HG03354 (cell line): ENCODE results near the gene OMD.

Experiments
- ATAC-seq: cut with Tn5 transposase; IDR thresholded peaks from one replicate; pipeline ENCODE4 v1.9.1; 2021; ENCODE audit warnings: mild to moderate bottlenecking; ENCODE audit not compliant: unreplicated experiment, poor library complexity, severe bottlenecking

Gene OMD, protein sequence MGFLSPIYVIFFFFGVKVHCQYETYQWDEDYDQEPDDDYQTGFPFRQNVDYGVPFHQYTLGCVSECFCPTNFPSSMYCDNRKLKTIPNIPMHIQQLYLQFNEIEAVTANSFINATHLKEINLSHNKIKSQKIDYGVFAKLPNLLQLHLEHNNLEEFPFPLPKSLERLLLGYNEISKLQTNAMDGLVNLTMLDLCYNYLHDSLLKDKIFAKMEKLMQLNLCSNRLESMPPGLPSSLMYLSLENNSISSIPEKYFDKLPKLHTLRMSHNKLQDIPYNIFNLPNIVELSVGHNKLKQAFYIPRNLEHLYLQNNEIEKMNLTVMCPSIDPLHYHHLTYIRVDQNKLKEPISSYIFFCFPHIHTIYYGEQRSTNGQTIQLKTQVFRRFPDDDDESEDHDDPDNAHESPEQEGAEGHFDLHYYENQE

DNA sequence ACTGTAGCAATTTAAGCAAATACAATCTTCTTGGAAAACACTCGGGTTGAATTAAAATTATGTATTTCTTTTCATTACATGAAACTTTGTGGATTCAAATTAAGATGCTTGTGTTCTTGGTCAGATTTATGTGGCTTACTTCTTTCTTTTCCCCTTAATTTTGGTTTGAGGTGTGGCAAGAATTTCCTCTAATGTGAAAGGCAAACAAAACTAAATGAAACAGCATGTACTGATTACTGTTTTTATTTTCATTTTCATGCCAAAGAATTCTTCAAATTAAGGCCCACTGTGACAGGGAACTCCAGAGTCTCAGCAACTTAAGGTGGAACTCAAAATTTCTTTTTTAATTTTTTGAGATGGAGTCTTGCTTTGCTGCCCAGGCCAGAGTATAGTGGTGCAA is at the start of gene OMD:
TSS of gene OMD (minus strand) at position 132 of the 400 bp plus-strand sequence. CDS start 6,913 bp downstream, outside the sequence.
- ATAC-seq: no peak

DNA sequence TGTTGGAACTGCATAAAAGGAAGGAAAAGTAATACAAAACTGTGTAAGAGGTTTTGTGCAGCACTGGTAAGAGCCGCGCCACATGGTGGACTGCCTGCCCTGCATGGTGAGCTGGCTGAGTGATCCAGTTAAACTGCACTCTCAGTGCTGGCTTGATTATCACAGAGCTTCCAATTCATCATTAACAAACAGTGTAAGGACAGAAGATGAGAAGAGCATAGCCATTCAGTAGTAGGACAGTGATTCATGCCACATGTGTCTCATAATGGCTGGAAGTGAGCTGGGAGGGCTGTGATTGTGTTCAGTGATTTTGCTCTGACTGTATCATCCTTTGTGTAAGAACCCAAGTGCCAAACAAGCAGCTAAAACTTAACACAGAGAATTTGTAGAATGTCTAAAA is 43.9 kb upstream of the OMD start:
- ATAC-seq: no peak

DNA sequence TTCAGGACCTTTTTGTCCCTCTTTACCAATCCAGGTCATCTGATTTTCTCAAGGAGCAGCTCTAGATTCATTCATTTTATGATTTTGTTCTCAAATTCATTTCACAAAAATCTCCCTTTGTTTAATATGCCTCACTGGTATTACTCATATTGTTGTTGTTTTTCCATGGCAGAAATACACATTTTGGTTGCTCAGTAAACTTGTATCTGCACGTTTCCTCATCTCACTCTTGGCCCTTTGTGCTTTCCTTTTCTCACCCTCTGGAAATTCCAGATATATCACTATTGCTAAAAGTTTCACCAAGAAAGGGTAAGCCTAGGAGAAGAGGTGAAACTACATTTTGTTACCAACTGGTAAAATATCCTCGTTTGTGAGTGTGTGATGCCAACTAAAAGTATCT is 43.2 kb upstream of the OMD start:
- no peak for ATAC-seq

DNA sequence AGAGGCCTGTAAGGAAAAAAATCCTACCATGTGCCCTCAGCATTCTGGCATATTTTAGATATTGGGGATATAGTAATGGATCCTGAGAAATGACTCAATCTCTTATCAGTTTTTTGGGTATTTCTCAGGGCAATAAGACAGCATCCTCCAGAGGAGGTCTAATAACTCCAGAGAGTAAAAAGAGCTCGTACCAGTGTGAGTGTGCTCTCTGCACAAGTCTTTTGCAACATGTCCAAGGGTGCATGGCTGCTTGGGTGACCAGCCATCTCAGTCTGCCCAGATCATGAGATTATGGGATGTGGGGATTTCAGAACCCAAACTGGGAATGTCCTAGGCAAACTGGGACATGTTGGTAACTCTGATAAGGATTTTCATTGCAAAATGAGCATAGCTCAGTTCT is 42.8 kb upstream of the OMD start:
- ATAC-seq: no peak

DNA sequence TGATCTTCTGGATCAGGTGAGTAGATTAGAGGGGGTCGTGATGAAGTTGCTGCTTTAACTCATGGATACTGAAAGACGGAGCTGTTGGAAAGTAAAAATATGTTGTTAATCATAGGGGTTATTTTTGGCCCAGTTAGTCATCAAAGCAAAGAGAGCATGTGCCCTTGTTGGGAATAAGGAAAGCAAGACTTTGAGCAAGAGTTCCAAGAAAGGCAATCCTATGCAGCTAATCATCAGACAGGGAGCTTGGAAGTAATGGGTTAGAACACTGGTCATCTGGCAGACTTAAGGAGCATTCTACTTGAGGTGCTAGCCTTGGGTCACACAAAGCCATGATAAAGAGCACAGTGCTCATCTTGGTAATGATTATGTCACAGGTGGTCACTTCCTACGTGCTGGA is 39.7 kb upstream of the OMD start:
- ATAC-seq: no peak

DNA sequence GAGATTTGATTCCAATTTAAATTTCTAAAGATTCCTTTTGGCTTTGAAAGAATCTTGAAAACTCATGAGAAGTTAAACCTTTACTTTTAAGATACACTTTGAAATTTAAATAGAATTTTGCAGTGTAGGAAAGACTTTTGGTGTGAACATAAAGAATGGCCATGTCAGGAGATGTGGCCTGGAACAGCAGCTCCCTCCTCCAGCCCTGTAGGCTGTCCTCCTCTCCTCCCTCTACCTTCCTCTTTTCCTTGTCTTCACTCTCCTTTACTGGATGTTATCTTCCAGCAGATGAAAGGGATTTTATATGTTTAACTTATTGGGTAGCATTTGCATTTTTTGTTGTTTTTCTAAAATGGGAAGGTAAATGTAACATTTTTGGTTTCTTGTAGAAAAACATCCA is 39.1 kb upstream of the OMD start:
- no peak for ATAC-seq

DNA sequence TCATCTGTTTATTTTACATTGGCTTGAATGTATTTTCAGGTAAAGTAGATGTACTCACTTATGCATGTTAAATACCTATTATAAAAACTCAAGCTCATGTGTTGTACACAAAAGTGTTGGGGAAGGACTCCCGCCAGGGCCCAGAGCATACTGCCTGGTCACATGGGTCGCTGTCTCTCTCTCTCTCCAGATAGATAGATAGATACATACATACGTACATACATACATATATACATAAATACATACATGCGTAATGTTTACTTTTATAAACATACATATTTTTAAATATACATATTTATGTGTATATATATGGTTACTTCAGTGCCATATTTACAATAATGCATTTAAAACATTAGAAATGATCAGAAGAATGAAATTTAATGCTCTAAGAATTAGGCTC is 33.3 kb upstream of the OMD start:
- ATAC-seq: no peak

DNA sequence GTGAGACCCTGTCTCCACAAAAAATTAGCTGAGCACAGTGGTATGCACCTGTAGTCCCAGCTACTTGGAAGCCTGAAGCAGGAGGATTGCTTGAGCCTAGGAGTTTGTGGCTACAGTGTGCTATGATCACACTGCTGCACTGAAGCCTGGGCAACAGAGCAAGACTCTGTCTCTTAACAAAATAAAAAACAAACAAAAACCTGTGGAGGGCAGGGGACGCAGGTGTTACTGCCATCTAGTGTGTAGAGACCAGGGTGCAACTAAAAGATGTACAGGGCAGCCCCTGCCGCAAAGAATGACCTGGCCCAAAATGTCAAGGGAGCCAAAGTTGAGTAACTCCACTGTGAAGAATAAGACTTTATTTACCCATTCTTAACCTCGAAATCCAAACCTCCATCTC is 30.9 kb upstream of the OMD start:
- no peak for ATAC-seq

DNA sequence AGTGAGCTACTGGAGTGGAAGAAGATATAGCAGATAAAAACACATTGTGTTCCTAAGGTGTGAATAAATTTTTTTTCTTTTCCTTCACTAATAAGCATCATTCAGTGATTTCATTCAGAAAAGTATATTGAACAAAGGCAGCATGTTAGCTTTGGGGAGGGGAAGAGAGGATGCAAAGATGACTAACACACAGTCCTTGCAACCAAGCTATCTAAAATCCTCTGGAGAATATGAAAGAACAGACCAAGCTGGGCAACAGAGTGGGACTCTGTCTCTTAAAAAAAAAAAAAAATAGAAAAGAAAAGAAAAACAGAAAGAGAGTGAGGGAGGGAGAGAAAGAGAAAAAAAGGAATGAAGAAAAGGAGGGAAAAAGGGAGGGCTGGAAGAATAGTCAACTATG is 22.3 kb upstream of the OMD start:
- ATAC-seq: no peak

DNA sequence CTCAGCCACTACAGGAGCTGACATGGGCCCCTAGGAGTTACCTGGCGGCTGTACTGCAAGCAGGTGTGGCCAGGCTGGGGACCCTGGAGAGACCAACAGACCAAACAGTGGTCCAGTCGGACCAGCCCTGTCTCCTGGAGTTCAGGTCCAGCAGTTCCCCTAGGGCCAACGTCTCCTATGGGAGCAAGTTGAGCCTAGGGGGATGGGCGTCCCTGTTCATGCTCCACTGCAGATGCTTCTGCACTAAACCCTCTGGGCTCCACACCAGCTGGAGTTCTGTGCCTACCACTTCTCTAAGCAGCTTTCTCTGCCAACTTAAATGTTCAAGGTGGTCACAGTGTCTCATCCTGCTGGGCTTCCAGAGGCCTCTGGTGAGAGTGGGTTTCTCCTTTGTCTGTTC is 20.6 kb upstream of the OMD start:
- no peak for ATAC-seq

DNA sequence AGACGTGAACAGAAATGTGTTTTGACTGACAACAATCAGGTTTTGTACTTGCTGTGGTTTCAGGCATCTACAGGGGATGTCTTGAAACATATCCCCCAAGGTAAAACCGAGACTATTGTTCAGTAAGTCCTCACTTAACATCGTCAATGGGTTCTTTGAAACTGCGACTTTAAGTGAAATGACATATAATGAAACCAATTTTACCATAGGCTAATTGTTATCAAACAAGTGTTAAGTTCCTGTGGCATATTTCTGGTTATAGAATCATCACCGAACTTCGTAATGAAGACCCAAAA is 16.4 kb upstream of the OMD start:
- ATAC-seq: no peak

DNA sequence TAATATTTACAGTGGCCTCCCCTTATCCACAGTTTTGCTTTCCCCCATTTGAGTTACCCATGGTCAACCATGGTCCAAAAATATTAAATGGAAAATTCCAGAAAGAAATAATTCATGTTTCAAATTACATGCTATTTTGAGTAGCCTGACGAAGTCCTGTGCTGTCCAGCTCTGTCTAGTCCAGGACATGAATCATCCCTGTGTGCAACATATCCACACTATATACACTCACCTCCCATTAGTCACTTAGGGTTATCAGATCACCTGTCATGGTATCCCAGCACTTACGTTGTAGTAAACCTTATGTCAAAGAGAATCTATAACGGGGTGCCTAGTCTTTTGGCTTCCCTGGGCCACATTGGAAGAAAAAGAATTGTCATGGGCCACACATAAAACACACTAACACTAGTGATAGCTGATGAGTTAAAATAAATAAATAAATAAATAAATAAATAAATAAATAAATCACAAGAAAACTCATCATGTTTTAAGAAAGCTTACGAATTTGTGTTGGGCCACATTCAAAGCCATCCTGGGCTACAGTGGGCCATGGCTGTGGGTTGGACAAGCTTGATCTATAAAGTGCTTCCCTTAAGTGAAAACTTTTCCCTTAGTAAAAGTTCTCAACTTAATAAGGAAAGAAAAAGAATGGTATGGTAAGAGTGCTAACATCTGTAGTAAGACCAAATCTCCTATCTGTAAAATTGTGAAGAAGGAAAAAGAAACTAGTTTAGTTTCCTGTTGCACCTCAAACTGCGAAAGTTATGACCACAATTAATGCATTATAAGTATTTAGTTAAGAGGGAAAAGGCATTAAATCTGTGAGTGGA is 15.9 kb upstream of the OMD start:
- ATAC-seq: no peak

DNA sequence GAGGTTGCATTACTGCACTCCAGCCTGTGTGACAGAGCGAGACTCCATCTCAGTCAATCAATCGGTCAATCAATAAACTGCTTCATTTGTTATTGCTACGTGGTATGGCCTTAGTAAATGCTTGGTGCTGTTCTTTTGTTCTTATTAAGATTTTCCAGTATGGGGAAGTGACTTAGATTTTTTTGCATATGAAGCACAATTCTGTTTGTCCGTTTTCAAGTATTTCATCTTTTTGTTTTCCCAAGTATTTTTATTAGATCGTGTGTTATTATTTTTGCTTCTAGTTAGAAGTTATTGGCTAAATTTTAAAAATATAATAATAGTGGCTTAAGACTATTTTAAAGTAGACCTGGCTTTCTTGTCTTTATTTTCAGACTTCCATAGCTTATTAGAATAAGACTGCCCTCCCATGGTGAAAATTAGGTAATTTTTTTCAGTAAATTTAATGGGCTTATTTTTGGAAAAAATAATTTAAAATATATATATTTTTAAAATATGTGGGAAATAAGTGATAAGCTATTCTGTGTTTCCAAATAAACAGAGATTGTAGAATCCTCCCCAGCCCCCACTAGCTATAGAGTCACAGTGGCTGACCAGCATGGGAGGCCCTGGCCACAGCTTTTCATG is 14.7 kb upstream of the OMD start:
- ATAC-seq: no peak

DNA sequence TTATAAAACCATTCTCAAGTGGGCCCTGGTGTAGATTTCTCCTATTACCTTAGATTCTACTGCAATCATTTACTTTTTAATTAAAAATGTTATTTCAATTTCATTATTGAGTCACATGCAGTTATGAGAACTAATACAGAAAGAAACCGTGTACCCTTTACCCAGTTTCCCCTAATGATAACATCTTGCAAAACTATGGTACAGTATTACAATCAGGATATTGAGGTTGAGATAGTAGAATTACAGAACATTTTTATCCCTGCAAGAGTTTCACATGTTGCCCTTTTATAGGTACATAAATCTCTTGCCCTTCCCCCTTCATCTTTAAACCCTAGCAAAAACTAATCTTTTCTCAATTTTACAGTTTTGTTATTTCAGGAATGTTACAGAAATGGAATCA is 11.0 kb upstream of the OMD start:
- no peak for ATAC-seq

DNA sequence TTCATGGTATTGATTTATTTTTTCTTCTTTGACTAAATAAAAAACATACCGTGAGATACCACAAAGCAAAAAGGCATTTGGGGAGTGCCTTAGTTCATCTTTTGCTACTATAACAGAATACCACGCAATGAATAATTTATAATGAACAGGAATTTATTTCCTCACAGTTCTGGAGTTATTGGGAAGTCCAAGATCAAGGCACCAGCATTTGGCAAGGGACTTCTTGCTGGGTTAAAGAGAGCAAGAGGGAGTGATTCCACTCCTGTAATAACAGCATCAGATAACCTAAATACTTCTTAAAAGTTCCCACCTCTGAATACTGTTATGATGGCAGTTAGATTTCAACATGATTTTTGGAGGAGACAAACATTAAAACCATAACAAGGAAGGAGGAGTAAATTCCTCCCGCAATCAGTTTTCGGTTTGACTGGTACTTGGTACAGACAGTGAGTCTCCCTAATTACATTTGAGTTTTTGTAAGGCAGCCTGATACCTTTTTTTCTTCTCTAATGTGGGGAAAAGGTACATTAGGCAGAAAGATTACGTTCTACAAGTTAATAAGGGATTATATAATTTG is 8.8 kb upstream of the OMD start:
- no peak for ATAC-seq

DNA sequence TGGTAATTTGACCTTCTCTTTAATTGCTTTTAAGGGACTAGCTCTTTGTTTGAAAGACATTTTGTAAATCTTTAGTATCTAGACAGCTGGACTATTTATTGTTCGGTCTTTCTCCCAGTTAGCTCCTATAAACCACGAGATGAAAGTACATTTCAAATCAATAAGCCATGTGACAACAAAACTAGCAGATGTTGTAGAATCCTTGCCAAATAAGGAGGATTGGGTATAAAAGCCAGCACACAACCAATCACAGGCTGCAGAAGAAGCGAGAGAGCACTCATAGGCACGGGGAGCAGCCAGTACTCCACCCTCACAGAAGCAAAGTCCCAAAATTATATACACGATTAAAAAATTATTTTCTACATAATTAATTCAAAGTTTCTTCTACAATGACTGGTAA is 8.1 kb upstream of the OMD start:
- ATAC-seq: no peak

DNA sequence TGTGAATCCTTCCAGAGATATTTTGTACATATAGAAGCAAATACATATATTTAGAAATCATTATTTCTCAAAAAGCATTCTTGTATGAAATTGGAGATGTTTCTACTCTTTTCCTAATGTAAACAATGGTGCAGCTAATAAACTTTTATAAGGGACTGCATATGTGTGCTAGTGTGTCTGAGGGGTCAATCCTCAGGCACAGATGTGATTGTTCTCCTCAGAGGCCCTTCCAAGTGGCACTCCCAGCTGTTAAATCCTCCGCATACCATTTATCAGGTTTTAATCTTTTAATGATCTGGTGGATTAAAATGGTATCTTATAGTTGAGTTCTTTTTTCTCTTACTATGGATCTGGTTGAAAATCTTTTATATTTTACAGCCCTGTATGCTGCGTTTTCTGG is 5.6 kb upstream of the OMD start:
- ATAC-seq: no peak

DNA sequence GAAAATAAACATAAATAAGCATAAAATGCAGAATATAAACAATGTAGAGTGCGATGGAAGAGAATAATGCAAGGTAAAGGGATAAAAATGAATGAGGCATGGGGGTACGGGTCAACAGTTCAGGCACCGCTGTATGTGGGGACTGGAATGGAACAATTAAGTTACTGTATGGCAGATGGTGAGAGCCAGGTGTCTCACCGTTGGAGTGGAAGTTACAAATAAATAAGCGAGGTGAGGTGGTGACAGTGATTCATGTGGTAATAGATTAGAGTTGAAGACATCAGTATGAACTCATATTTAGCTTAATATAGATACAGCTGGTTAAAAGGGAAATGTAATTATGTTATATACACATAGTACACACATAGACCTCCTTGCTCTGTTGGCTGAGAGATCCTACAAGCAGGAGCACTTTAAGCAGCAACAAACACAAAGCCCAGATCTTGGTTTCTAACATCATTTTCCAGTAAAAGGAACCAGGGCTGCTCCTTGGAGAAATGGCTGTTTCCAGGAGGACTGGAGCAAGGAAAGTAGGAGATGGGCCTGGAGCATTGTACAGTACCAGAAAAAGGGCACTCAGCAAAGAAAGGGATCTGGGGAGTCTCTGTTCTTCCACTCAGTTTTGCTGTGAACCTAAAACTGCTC is 2.4 kb upstream of the OMD start:
- no peak for ATAC-seq

DNA sequence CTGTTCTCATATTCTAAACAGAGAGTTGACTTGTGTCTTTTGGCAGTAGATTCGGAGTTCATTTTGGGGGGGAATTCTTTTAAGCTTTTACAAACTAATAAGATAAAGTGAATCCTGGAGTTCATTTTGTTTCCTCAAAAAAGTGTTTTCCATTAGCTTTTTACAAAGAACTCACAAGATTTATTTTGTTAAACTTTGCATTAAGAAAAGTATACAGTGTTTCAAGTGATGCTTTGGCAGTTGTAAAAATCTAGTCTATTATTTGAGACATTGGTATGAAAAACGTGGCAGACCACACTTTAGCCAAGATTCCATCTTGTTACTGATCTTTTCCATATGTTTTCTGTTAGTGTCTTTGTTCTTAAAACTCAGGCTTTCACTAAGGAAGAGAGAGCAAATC is 1.2 kb upstream of the OMD start:
- no peak for ATAC-seq

DNA sequence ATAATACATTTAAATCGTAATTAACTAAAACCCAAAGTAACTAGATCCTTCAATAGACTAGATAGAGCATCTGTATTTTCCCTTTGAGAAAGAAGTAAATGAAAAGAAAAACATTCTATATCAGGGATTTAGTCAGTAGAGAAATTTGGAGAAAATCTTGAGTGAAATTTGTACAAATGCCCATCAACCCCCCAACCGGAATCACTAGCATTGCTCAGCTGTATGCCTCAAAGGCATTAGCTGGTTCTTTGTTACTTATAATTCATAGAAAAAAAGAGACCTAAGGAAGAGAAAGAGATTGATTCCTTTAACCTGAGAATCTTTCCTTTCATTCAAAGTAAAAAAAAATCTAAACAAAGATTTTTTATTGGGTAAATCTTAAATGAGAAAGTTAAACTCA is 659 bp downstream of the OMD start:
- no peak for ATAC-seq
